PC-9 (cell line): ENCODE measurements around the gene NLRP1. TPM values are rescaled to one million over a fixed set of nuclear protein-coding genes. Genes with fewer than 3 reads are reported as not detected.

Source experiments
- BruUV-seq: library from RNA; stranded (reverse); fragments of 400-500 nt; replicated peaks from 2 replicates; lab custom pipeline; 2021; lab: Mats Ljungman, UMichigan
- CTCF ChIA-PET: fragments of 300-600 bp; sonication (Branson Sonifier 250); formaldehyde crosslinking; loops from one replicate; lab custom pipeline; 2022; ENCODE audit warnings: antibody characterized with exemption; lab: Charles Lee
- POLR2A ChIA-PET: fragments of 300-600 bp; sonication (Branson Sonifier 250); formaldehyde crosslinking; loops from one replicate; lab custom pipeline; 2022; ENCODE audit warnings: antibody characterized with exemption; ENCODE audit not compliant: unreplicated experiment; lab: Charles Lee
- DNase-seq, 2 experiments: peaks; one replicate each; pipeline versions ENCODE4 v3.0.0 to v3.0.0-alpha.2; 2015 to 2022; ENCODE audit warnings: mixed read lengths in 1 of 2
- H2AFZ ChIP-seq: fragments of 200-600 bp; sonication (generic); 2 replicates; pipeline ENCODE4 v1.8.1; 2017; ENCODE audit warnings: antibody characterized with exemption
- H3F3A ChIP-seq: fragments of 200-600 bp; sonication (generic); 2 replicates; pipeline ENCODE4 v1.8.1; 2017; ENCODE audit warnings: antibody characterized with exemption, mild to moderate bottlenecking, low read depth; ENCODE audit not compliant: insufficient read depth
- H3K27ac ChIP-seq: fragments of 200-600 bp; sonication (generic); 2 replicates; pipeline ENCODE4 v1.6.1; 2016; ENCODE audit warnings: mixed run types
- H3K27me3 ChIP-seq: fragments of 200-600 bp; sonication (generic); 2 replicates; pipeline ENCODE4 v1.6.1; 2016; ENCODE audit warnings: low read depth, mixed run types; ENCODE audit not compliant: insufficient read depth
- H3K36me3 ChIP-seq: fragments of 200-600 bp; sonication (generic); 2 replicates; pipeline ENCODE4 v1.6.1; 2016; ENCODE audit warnings: low read depth, mixed run types
- H3K4me1 ChIP-seq: fragments of 200-600 bp; sonication (generic); replicated peaks from 2 replicates; pipeline ENCODE4 v1.6.1; 2016; ENCODE audit warnings: mixed run types; ENCODE audit not compliant: insufficient read depth
- H3K4me2 ChIP-seq: fragments of 200-600 bp; sonication (generic); 2 replicates; pipeline ENCODE4 v1.6.1; 2017; ENCODE audit warnings: mixed run types
- H3K4me3 ChIP-seq: fragments of 200-600 bp; sonication (generic); 2 replicates; pipeline ENCODE4 v1.6.1; 2016; ENCODE audit warnings: mixed run types
- H3K79me2 ChIP-seq: fragments of 200-600 bp; sonication (generic); 2 replicates; pipeline ENCODE4 v1.6.1; 2017; ENCODE audit warnings: low read depth, mixed run types
- H3K9me2 ChIP-seq: fragments of 200-600 bp; sonication (generic); 2 replicates; pipeline ENCODE4 v1.8.1; 2017; ENCODE audit warnings: mild to moderate bottlenecking; ENCODE audit not compliant: insufficient read depth
- H3K9me3 ChIP-seq: fragments of 200-600 bp; sonication (generic); 2 replicates; pipeline ENCODE4 v1.8.1; 2016; ENCODE audit warnings: low read depth; ENCODE audit not compliant: insufficient read depth
- H4K20me1 ChIP-seq: fragments of 200-600 bp; sonication (generic); 2 replicates; pipeline ENCODE4 v1.8.1; 2017; ENCODE audit not compliant: insufficient read depth
- CTCF ChIP-seq: fragments of 200-600 bp; sonication (generic); conservative IDR thresholded peaks from 2 replicates; pipeline ENCODE4 v1.6.1; 2017; ENCODE audit warnings: mixed run types, antibody characterized with exemption, mild to moderate bottlenecking, moderate library complexity
- EZH2 ChIP-seq: fragments of 200-600 bp; sonication (generic); IDR thresholded peaks from 2 replicates; pipeline ENCODE4 v1.8.0; 2017; ENCODE audit warnings: antibody characterized with exemption, low read depth
- intact Hi-C: fragments of 100-400 bp; cut with micrococcal nuclease; formaldehyde crosslinking; loops from one replicate; pipeline ENCODE4 v1.10.0; 2022; ENCODE audit not compliant: unreplicated experiment
- total RNA-seq: library from RNA; stranded (reverse); gene quantifications from 2 replicates; pipeline ENCODE4 v1.2.3, GENCODE V29; 2021

The NLRP1 gene
- total RNA-seq, 1 experiment from 2014 or later: 0.63 TPM

GRCh38 chr17:5600041-5600440 is 15.7 kb upstream of the NLRP1 start:
- Histone ChIP-seq H3K36me3 (no peaks in the 10 kb centered on the region), H3F3A (no peaks in the 10 kb centered on the region), H2AFZ (no peak overlapping the region), H3K79me2 (0 out of 2 replicates have a peak, but pooled peaks cover 5% of the 10 kb centered on the region), H3K4me1 (no peaks in the 10 kb centered on the region), H3K27ac (no peak overlapping the region), H3K27me3 (no peaks in the 10 kb centered on the region; the same call in 1 of the 2 replicates), H3K9me2 (no peaks in the 10 kb centered on the region), H3K9me3 (no peaks in the 10 kb centered on the region), H3K4me3 (no peak overlapping the region), H3K4me2 (no peak overlapping the region), H4K20me1 (peaks cover 57% of the 10 kb centered on the region)
- intact Hi-C loops: no loop called here
- DNase-seq: no peak
- no TSS peak for BruUV-seq
- ChIA-PET CTCF (no interaction called here), POLR2A (no interaction called here)
- TF ChIP-seq EZH2 (no peak), CTCF (no peak)

GRCh38 chr17:5598457-5598856 is 14.1 kb upstream of the NLRP1 start:
- CTCF ChIA-PET: no interaction called here

GRCh38 chr17:5596421-5596820 is 12.1 kb upstream of the NLRP1 start:
- peaks cover 66% of the 10 kb centered on the region for H4K20me1 ChIP-seq
- CTCF ChIA-PET: no interaction called here
- H3K4me1 ChIP-seq: no peaks in the 10 kb centered on the region
- H3K4me2 ChIP-seq: no peak overlapping the region
- H3K27ac ChIP-seq: no peak overlapping the region
- intact Hi-C loops: no loop called here
- H3K36me3 ChIP-seq: no peaks in the 10 kb centered on the region
- H3K4me3 ChIP-seq: no peak overlapping the region
- no peak for DNase-seq
- POLR2A ChIA-PET: no interaction called here
- BruUV-seq: no TSS peak
- H3K27me3 ChIP-seq: peaks cover 4% of the 10 kb centered on the region; the same call in 1 of the 2 replicates
- no peaks in the 10 kb centered on the region for H3F3A ChIP-seq
- TF ChIP-seq CTCF (no peak), EZH2 (no peak)
- no peaks in the 10 kb centered on the region for H3K9me2 ChIP-seq
- H3K79me2 ChIP-seq: no peaks in the 10 kb centered on the region
- no peak overlapping the region for H2AFZ ChIP-seq
- no peaks in the 10 kb centered on the region for H3K9me3 ChIP-seq

More at GRCh38 chr17:5598457-5598856, 14.1 kb upstream of the NLRP1 start:
- H3K79me2 ChIP-seq: 0 out of 2 replicates have a peak, but pooled peaks cover 5% of the 10 kb centered on the region
- no peaks in the 10 kb centered on the region for H3K36me3 ChIP-seq
- H3K9me2 ChIP-seq: no peaks in the 10 kb centered on the region
- H3F3A ChIP-seq: no peaks in the 10 kb centered on the region
- no peak for TF ChIP-seq EZH2
- no peak for TF ChIP-seq CTCF
- H3K4me1 ChIP-seq: no peaks in the 10 kb centered on the region
- no peak overlapping the region for H3K4me2 ChIP-seq
- H3K27me3 ChIP-seq: peaks cover 4% of the 10 kb centered on the region; the same call in 1 of the 2 replicates
- H2AFZ ChIP-seq: no peak overlapping the region
- POLR2A ChIA-PET: no interaction called here
- H4K20me1 ChIP-seq: peaks cover 65% of the 10 kb centered on the region
- intact Hi-C loops: no loop called here
- DNase-seq: no peak
- no TSS peak for BruUV-seq
- no peak overlapping the region for H3K4me3 ChIP-seq
- no peak overlapping the region for H3K27ac ChIP-seq
- no peaks in the 10 kb centered on the region for H3K9me3 ChIP-seq
